ENCODE results near the gene ARMCX4. TPM values are rescaled to one million over a fixed set of nuclear protein-coding genes. Genes with fewer than 3 reads are reported as not detected.
"Not testable (repeated sequence)": the region's sequence is repeated elsewhere in the genome, so short reads cannot be mapped to it uniquely, and the experiment has no call there.

The ARMCX4 gene
- total RNA-seq, 2 donors from 2014 or later, result 15.5 to 20.4 TPM

DNA sequence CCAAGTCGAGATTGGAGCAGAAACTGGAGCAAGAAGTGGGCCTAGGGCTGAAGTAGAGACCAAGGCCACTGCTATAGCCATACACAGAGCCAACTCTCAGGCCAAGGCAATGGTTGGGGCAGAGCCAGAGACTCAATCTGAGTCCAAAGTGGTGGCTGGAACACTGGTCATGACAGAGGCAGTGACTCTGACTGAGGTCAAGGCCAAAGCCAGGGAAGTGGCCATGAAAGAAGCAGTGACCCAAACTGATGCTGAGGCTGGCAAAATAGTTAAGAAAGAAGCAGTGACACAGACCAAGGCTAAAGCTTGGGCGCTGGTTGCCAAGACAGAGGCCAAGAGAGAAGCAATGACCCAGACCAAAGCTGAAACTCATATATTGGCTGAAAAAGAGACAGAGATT is 3.5 kb downstream of the ARMCX4 start:
- no peaks in the 10 kb centered on the region for H3K9me3 ChIP-seq (ENCODE audit: control insufficient read depth, low read length)
- no peaks in the 10 kb centered on the region for H3K4me1 ChIP-seq (ENCODE audit: control insufficient read depth, insufficient read depth, low read length)
- H3K27me3 ChIP-seq (ENCODE audit: control insufficient read depth, insufficient read depth, low read length, poor library complexity, severe bottlenecking), result no peaks in the 10 kb centered on the region
- Mint-ChIP-seq H3K27me3 (ENCODE audit: insufficient read depth) (no peaks in the 10 kb centered on the region), H3K36me3 (ENCODE audit: low read depth) (peaks cover 33% of the 10 kb centered on the region), H3K27ac (no peak overlapping the region), H3K9me3 (peaks cover 77% of the 10 kb centered on the region), H3K4me3 (no peak overlapping the region), H3K4me1 (no peaks in the 10 kb centered on the region)
- no peak overlapping the region for H3K27ac ChIP-seq (ENCODE audit: low read depth, low read length)
- 89 to 93% methylated on average over 2 of the region's 2 CpGs for WGBS, 2 experiments (ENCODE audit: insufficient coverage in 1 of 2, insufficient read length in 1 of 2)
- no peak overlapping the region for H3K9ac ChIP-seq (ENCODE audit: extremely low read depth, low read length, poor library complexity, severe bottlenecking)
- H3K4me3 ChIP-seq (ENCODE audit: low read length), result no peak overlapping the region
- DNase-seq, result no peak
- H3K36me3 ChIP-seq (ENCODE audit: control insufficient read depth, insufficient read depth, low read length), result no peaks in the 10 kb centered on the region
- TF ChIP-seq CTCF (conservative IDR thresholded peaks at IDR 0.05), result no peak

DNA sequence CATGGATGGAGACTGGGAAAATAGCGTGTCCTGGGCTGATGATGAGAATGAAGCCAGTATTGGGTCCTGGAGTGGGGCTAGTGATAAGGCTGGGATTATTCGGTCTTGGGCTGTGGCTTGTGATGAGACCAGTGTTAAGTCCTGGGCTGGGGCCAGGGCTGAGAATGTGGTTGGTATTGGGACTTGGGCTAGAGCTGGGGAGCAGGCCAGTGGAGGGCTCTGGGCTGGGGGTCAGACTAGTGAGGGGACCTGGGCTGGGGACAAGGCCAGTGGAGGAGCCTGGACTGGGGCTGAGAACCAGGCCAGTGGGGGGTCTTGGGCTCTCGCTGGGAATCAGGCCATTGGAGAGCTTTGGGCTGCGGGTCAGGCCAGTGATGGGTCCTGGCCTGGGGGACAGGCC is 6.7 kb downstream of the ARMCX4 start:
- Histone ChIP-seq H3K27ac (ENCODE audit: low read depth, low read length) (no peak overlapping the region), H3K36me3 (ENCODE audit: control insufficient read depth, insufficient read depth, low read length) (no peaks in the 10 kb centered on the region), H3K4me1 (ENCODE audit: control insufficient read depth, insufficient read depth, low read length) (no peaks in the 10 kb centered on the region), H3K27me3 (ENCODE audit: control insufficient read depth, insufficient read depth, low read length, poor library complexity, severe bottlenecking) (no peaks in the 10 kb centered on the region), H3K9me3 (ENCODE audit: control insufficient read depth, low read length) (no peaks in the 10 kb centered on the region), H3K4me3 (ENCODE audit: low read length) (no peak overlapping the region), H3K9ac (ENCODE audit: extremely low read depth, low read length, poor library complexity, severe bottlenecking) (no peak overlapping the region)
- 95% methylated on average over 4 of the region's 4 CpGs; no CpG with 5 or more reads in 1 of the 2 experiments for WGBS, 2 experiments (ENCODE audit: insufficient coverage in 1 of 2, insufficient read length in 1 of 2)
- Mint-ChIP-seq H3K4me3 (no peak overlapping the region), H3K27ac (no peak overlapping the region), H3K4me1 (no peaks in the 10 kb centered on the region), H3K27me3 (ENCODE audit: insufficient read depth) (no peaks in the 10 kb centered on the region), H3K9me3 (peaks cover 71% of the 10 kb centered on the region), H3K36me3 (ENCODE audit: low read depth) (peaks cover 31% of the 10 kb centered on the region)
- TF ChIP-seq CTCF (conservative IDR thresholded peaks at IDR 0.05), result no peak
- DNase-seq, result no peak

GRCh38 chrX:101493225-101493624 is 8.0 kb downstream of the ARMCX4 start:
- peaks cover 65% of the 10 kb centered on the region for H3K9me3 Mint-ChIP-seq

GRCh38 chrX:101502929-101503328 is 17.7 kb downstream of the ARMCX4 start:
- not testable (repeated sequence) for H3K27ac Mint-ChIP-seq; H3K4me1 Mint-ChIP-seq; H3K27me3 ChIP-seq (ENCODE audit: control insufficient read depth, insufficient read depth, low read length, poor library complexity, severe bottlenecking); H3K9me3 ChIP-seq (ENCODE audit: control insufficient read depth, low read length); H3K4me1 ChIP-seq (ENCODE audit: control insufficient read depth, insufficient read depth, low read length); H3K27ac ChIP-seq (ENCODE audit: low read depth, low read length); H3K4me3 ChIP-seq (ENCODE audit: low read length); H3K4me3 Mint-ChIP-seq; H3K9ac ChIP-seq (ENCODE audit: extremely low read depth, low read length, poor library complexity, severe bottlenecking); H3K27me3 Mint-ChIP-seq (ENCODE audit: insufficient read depth); DNase-seq; H3K36me3 ChIP-seq (ENCODE audit: control insufficient read depth, insufficient read depth, low read length)
- H3K36me3 Mint-ChIP-seq (ENCODE audit: low read depth), result peaks cover 57% of the 10 kb centered on the region
- WGBS, 2 experiments (ENCODE audit: insufficient coverage in 1 of 2, insufficient read length in 1 of 2), result no CpG with 5 or more reads among the region's 1 CpG
- H3K9me3 Mint-ChIP-seq, result peaks cover 50% of the 10 kb centered on the region

More at GRCh38 chrX:101493225-101493624, 8.0 kb downstream of the ARMCX4 start:
- no peak for TF ChIP-seq CTCF (conservative IDR thresholded peaks at IDR 0.05)
- no peaks in the 10 kb centered on the region for H3K36me3 ChIP-seq (ENCODE audit: control insufficient read depth, insufficient read depth, low read length)
- no peaks in the 10 kb centered on the region for H3K27me3 ChIP-seq (ENCODE audit: control insufficient read depth, insufficient read depth, low read length, poor library complexity, severe bottlenecking)
- H3K9me3 ChIP-seq (ENCODE audit: control insufficient read depth, low read length), result no peaks in the 10 kb centered on the region
- H3K4me3 ChIP-seq (ENCODE audit: low read length), result no peak overlapping the region
- H3K4me1 ChIP-seq (ENCODE audit: control insufficient read depth, insufficient read depth, low read length), result no peaks in the 10 kb centered on the region
- no peaks in the 10 kb centered on the region for H3K27me3 Mint-ChIP-seq (ENCODE audit: insufficient read depth)
- no peak for DNase-seq
- peaks cover 25% of the 10 kb centered on the region for H3K36me3 Mint-ChIP-seq (ENCODE audit: low read depth)
- no peak overlapping the region for H3K27ac Mint-ChIP-seq
- H3K4me1 Mint-ChIP-seq, result no peaks in the 10 kb centered on the region
- 93% methylated on average over 1 of the region's 1 CpG; no CpG with 5 or more reads in 1 of the 2 experiments for WGBS, 2 experiments (ENCODE audit: insufficient coverage in 1 of 2, insufficient read length in 1 of 2)
- H3K27ac ChIP-seq (ENCODE audit: low read depth, low read length), result no peak overlapping the region
- no peak overlapping the region for H3K9ac ChIP-seq (ENCODE audit: extremely low read depth, low read length, poor library complexity, severe bottlenecking)
- no peak overlapping the region for H3K4me3 Mint-ChIP-seq
